Measurements from ENCODE around the gene SERPINB3. TPM values are rescaled to one million over a fixed set of nuclear protein-coding genes. Genes with fewer than 3 reads are reported as not detected.
A peak's percentile ranks its signal among the peaks of the same experiment; 100 is the strongest.

The SERPINB3 gene
- total RNA-seq, 1 donor from 2014 or later: not detected

- no peak for TF ChIP-seq CTCF (IDR thresholded peaks at IDR 0.05)
- Mint-ChIP-seq H3K27me3 (ENCODE audit: low read depth) (no peaks in the 10 kb centered on the region), H3K4me3 (ENCODE audit: unreplicated experiment) (no peak overlapping the region), H3K4me1 (ENCODE audit: low read depth) (peaks cover 8% of the 10 kb centered on the region), H3K9me3 (ENCODE audit: low read depth) (no peaks in the 10 kb centered on the region), H3K27ac (ENCODE audit: unreplicated experiment) (peak overlapping the region; percentile 8), H3K36me3 (ENCODE audit: low read depth) (no peaks in the 10 kb centered on the region)
- no peak for DNase-seq (ENCODE audit: low spot score)
Measured at GRCh38 chr18:63683890-63684289, 22.2 kb upstream of the SERPINB3 start.

GRCh38 chr18:63683152-63683551 lies 21.5 kb upstream of the SERPINB3 start:
- DNase-seq (ENCODE audit: low spot score): no peak
- H3K27ac Mint-ChIP-seq (ENCODE audit: unreplicated experiment): peak overlapping the region; percentile 47
- H3K4me1 Mint-ChIP-seq (ENCODE audit: low read depth): peaks cover 8% of the 10 kb centered on the region
- H3K4me3 Mint-ChIP-seq (ENCODE audit: unreplicated experiment): no peak overlapping the region
- no peak for TF ChIP-seq CTCF (IDR thresholded peaks at IDR 0.05)
- H3K9me3 Mint-ChIP-seq (ENCODE audit: low read depth): no peaks in the 10 kb centered on the region
- no peaks in the 10 kb centered on the region for H3K27me3 Mint-ChIP-seq (ENCODE audit: low read depth)
- H3K36me3 Mint-ChIP-seq (ENCODE audit: low read depth): no peaks in the 10 kb centered on the region

GRCh38 chr18:63681449-63682340 lies 20.0 kb upstream of the SERPINB3 start:
- H3K4me3 Mint-ChIP-seq (ENCODE audit: unreplicated experiment): no peak overlapping the region
- peaks cover 4% of the 10 kb centered on the region for H3K27me3 Mint-ChIP-seq (ENCODE audit: low read depth)
- DNase-seq (ENCODE audit: low spot score): no peak
- no peak overlapping the region for H3K27ac Mint-ChIP-seq (ENCODE audit: unreplicated experiment)
- no peaks in the 10 kb centered on the region for H3K36me3 Mint-ChIP-seq (ENCODE audit: low read depth)
- H3K4me1 Mint-ChIP-seq (ENCODE audit: low read depth): peaks cover 8% of the 10 kb centered on the region
- TF ChIP-seq CTCF (IDR thresholded peaks at IDR 0.05): no peak
- no peaks in the 10 kb centered on the region for H3K9me3 Mint-ChIP-seq (ENCODE audit: low read depth)

- H3K27me3 Mint-ChIP-seq (ENCODE audit: low read depth): peaks cover 7% of the 10 kb centered on the region
Measured at GRCh38 chr18:63679820-63680606, 18.3 kb upstream of the SERPINB3 start.

More at GRCh38 chr18:63679820-63680606, 18.3 kb upstream of the SERPINB3 start:
- Mint-ChIP-seq H3K9me3 (ENCODE audit: low read depth) (no peaks in the 10 kb centered on the region), H3K4me1 (ENCODE audit: low read depth) (peaks cover 8% of the 10 kb centered on the region), H3K4me3 (ENCODE audit: unreplicated experiment) (no peak overlapping the region), H3K27ac (ENCODE audit: unreplicated experiment) (no peak overlapping the region), H3K36me3 (ENCODE audit: low read depth) (no peaks in the 10 kb centered on the region)
- DNase-seq (ENCODE audit: low spot score): no peak
- TF ChIP-seq CTCF (IDR thresholded peaks at IDR 0.05): no peak
